ENCODE results near the gene PNPLA3.
"Not testable (repeated sequence)": the region's sequence is repeated elsewhere in the genome, so short reads cannot be mapped to it uniquely, and the experiment has no call there.

PNPLA3 gene

GRCh38 chr22:43890901-43891331 lies 32.7 kb upstream of the PNPLA3 start:
- no peak for DNase-seq

- DNase-seq = no peak
These were observed 32.0 kb upstream of the PNPLA3 start, which contains the start of gene PNPLA5 for GRCh38 chr22:43891360-43892182. Gene PNPLA5 (minus strand): TSS chr22:43892013. CDS start chr22:43891880, 133 bp downstream.

GRCh38 chr22:43892183-43892894 lies 31.3 kb upstream of the PNPLA3 start:
- no peak for DNase-seq

- no peak for DNase-seq
These were observed 30.3 kb upstream of the PNPLA3 start for GRCh38 chr22:43893266-43893665.

- DNase-seq = no peak
These were observed 29.5 kb upstream of the PNPLA3 start for GRCh38 chr22:43894122-43894521.

- no peak for DNase-seq
These were observed 27.5 kb upstream of the PNPLA3 start for GRCh38 chr22:43895986-43896645.

GRCh38 chr22:43897751-43898261 lies 25.8 kb upstream of the PNPLA3 start:
- no peak for DNase-seq

- DNase-seq = no peak
These were observed 23.4 kb upstream of the PNPLA3 start for GRCh38 chr22:43900206-43900605.

GRCh38 chr22:43901976-43902643 lies 21.5 kb upstream of the PNPLA3 start:
- no peak for DNase-seq

GRCh38 chr22:43903033-43903432 lies 20.6 kb upstream of the PNPLA3 start:
- not testable (repeated sequence) for DNase-seq

- not testable (repeated sequence) for DNase-seq
These were observed 19.2 kb upstream of the PNPLA3 start for GRCh38 chr22:43904412-43904811.

- DNase-seq = no peak
These were observed 17.9 kb upstream of the PNPLA3 start for GRCh38 chr22:43905681-43906080.

GRCh38 chr22:43909708-43910107 lies 13.9 kb upstream of the PNPLA3 start:
- no peak for DNase-seq

GRCh38 chr22:43910178-43910695 lies 13.4 kb upstream of the PNPLA3 start:
- no peak for DNase-seq

- DNase-seq = no peak
These were observed 12.3 kb upstream of the PNPLA3 start for GRCh38 chr22:43911351-43911750.

- DNase-seq = no peak
These were observed 6.1 kb upstream of the PNPLA3 start for GRCh38 chr22:43917521-43917920.

GRCh38 chr22:43919106-43919973 lies 4.3 kb upstream of the PNPLA3 start:
- no peak for DNase-seq

- no peak for DNase-seq
These were observed 2.2 kb upstream of the PNPLA3 start for GRCh38 chr22:43921370-43921769.

GRCh38 chr22:43922123-43922522 lies 1.5 kb upstream of the PNPLA3 start:
- no peak for DNase-seq

GRCh38 chr22:43923191-43923590 lies 414 bp upstream of the PNPLA3 start:
- no peak for DNase-seq

- DNase-seq = no peak
These were observed 1.3 kb downstream of the PNPLA3 start for GRCh38 chr22:43924877-43925276.
